GM21717 (cell line): ENCODE measurements around the gene JPH2.
"Not testable (repeated sequence)": the region's sequence is repeated elsewhere in the genome, so short reads cannot be mapped to it uniquely, and the experiment has no call there.

Experiments used
- ATAC-seq: cut with Tn5 transposase; IDR thresholded peaks from one replicate; pipeline ENCODE4 v1.9.1; 2021; ENCODE audit warnings: mild to moderate bottlenecking, moderate library complexity; ENCODE audit not compliant: unreplicated experiment

The JPH2 gene

DNA sequence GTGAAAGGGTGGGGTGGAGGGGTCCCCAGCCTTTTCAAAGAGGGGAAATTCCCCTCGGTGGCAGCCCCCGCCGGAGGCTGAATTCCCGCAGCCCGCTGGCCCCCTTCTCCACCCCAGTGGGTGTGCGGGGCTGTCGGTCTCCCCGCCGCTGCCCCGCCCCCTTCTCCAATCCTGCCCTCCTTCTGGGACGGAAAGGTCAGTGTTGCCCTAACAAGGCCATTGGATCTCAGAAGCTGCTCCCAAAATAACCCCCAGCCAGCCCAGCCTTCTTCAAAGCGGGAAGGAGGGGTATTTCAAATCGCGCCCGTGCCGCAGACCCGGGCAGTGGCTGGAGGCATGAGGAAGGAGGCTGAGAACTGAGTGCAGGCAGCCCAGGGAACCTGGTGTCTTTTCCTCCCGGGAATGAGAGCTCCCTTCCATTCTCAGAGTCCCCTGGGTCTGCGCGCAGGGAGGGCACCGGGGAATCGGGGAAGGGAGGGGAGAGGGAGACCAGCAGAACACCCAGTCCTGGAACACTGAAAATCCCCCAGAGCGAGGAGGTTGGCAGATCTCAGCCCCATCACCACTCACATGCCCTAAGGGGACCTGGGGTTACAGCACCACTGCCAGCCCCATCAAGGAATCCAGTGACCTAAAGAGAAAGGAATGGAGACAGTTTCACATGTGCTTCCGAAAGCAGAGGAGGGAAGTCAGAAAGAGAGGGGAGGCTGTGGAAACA, at the start of gene JPH2:
TSS of gene JPH2 (minus strand) at position 135 of the 718 bp plus-strand sequence. CDS start 483 bp downstream, outside the sequence.
- ATAC-seq, result no peak

- ATAC-seq, result no peak
Measured at GRCh38 chr20:44235702-44236101, 48.7 kb upstream of the JPH2 start.

DNA sequence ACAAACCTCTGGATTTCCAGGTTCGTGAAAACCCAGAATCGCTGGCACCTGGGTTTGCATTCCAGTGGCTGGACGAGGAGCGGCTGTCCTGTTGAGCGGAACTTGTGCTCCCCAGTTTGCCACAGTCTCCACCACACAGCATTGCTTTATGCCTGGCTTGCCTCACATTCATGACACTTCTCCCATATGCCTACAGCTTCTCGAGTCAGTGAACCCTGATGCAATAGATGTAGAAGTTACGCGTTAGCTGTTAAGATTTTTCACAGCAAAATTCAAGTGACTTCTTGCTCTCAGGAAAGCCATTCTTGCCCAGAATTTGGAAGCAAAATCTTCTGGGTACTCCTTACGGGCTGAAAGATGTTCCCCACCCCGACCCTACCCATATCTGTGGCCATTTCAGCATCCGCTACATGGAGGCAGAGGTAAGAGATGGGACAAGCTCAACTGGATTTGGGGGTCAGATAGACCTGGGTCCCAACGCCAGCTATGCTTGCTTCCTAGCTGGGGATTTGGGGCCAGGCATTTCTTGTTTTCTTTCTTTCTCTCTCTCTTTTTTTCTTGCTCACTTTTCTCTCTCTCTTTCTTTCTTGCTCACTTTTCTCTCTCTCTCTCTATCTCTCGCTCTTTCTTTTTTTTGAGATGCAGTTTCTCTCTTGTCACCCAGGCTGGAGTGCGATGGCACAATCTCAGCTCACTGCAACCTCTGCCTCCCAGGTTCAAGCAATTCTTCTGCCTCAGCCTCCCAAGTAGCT, 47.8 kb upstream of the JPH2 start:
- ATAC-seq, result no peak

- ATAC-seq, result no peak
Measured at GRCh38 chr20:44233436-44234016, 46.5 kb upstream of the JPH2 start.

GRCh38 chr20:44232469-44232856, 45.5 kb upstream of the JPH2 start:
- ATAC-seq, result not testable (repeated sequence)

DNA sequence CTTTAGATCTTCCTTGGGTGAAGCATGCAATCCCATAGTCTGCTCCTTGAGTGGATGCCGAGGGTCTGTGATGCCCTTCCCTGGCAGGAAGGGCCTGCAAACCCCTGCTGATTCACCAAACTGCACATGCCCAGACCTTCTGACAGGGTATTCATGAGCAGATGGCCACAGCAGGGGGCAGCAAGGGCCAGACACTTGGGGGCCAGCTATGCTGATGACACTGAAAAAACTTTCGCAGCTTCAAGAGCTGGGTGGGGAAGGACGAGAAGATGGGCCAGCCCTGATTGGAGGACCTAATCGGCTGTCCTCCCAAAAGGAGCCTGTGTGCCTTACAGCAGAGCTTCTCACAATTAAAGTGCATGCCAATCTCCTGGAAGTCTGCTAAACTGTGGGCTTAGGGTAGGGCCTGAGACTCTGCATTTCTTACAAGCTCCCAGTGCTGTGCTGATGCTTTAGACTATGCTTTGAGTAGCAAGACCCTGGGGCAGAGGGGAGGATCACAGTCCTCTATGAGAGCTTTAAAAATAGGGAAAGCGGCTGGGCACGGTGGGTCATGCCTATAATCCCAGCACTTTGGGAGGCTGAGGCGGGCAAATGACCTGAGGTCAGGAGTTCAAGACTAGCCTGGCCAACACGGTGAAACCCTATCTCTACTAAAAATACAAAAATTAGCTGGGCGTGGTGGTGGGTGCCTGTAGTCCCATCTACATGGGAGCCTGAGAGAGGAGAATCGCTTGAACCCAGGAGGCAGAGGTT, 44.9 kb upstream of the JPH2 start:
- no peak for ATAC-seq

- ATAC-seq, result no peak
Measured at GRCh38 chr20:44231193-44231592, 44.2 kb upstream of the JPH2 start.

DNA sequence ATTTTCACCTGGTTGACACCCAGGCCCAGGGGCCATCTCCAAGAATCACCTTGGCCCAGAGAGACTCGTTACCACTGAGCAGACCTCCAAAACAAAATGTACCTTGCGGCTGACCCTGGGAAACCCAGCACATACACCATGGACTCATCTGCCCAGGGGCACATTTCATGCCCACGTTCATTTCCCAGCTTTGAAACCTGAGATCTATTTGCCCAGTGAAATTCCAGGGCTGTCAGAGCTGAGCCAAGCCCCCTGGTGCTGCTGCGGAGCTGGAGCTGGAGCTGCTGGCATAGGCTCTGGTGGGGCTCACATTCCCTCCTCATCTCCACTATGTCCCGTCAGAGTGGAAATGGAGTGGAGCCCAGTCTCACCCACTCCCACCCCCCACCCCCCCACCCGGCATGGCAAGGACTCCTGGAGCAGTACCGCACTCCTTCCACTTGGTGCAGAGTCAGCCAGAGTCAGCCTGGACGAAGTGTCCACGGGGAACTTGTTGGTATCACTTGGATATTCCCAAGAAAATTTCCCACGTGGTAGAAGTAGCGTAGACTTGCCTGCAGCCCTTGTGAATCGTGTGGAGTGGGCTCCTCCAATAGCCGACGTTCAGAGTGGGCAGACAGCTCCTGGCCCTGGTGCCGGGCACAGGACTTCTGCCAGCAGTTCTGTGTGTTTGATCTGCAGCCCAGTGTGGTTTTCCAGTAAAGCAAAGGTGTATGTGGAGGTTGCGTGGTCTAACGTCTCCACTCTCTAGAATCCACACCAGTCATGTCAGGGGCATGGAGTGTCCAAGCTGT, 41.7 kb upstream of the JPH2 start:
- ATAC-seq, result no peak

DNA sequence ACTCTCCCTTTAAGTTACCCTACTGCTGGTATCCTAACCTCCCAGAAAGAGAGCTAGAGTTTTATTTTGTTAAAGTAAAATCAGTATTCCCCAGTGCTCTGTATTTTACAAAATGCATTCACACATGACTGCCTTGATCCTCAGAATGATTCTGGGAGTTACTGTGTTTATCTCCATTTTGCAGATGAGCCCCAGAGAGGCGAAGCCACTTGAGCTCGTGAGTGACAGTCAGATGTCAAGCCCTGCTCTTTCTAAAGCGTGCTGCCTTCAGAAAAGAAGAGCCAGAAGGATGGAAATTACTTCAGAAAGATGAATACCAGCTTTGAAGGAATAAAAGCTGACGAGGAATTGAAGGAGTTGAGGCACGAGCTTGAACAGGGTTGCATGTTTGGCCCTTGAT, 37.6 kb upstream of the JPH2 start:
- ATAC-seq, result no peak

- ATAC-seq, result no peak
Measured at GRCh38 chr20:44223721-44224120, 36.7 kb upstream of the JPH2 start.

GRCh38 chr20:44222633-44223368, 35.8 kb upstream of the JPH2 start:
- no peak for ATAC-seq

DNA sequence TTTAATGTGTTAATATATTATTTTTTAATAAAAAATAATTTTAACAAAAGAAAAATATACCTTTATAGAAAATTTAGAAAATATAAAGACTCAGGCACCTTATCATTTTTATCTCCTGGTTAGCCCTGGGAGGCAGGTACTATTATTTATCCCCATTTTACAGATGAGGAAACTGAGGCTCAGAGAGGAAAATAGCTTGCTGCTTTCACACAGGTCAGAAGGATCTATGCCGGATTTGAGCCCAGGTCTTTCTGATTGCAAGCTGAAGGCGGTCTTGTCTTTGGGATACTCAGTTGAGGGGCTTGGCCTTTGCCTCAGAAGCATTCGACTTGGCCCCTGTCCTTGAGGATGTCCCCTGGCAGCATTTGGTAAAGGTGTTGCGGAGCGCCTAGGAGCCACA, 35.0 kb upstream of the JPH2 start:
- ATAC-seq, result no peak

GRCh38 chr20:44221368-44221954, 34.5 kb upstream of the JPH2 start:
- no peak for ATAC-seq

DNA sequence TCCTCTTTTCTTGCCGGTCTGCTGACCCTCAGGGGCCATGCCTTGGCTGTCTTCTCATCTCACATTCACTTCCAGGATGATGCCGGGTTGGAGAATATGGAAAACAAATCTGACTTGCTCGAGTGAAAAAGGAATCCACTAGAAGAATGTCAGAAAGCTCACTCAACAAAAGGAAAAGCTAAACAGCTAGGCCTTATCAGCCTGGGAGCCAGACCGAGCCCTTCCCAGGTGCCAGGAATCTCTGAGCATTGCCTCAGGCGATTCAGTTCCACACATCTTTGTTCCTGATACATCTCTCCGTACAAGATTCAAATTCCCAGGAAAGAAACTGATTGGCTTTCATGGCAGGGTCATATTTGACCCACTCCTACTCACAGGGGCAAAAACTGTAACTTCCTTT, 32.8 kb upstream of the JPH2 start:
- ATAC-seq, result no peak

DNA sequence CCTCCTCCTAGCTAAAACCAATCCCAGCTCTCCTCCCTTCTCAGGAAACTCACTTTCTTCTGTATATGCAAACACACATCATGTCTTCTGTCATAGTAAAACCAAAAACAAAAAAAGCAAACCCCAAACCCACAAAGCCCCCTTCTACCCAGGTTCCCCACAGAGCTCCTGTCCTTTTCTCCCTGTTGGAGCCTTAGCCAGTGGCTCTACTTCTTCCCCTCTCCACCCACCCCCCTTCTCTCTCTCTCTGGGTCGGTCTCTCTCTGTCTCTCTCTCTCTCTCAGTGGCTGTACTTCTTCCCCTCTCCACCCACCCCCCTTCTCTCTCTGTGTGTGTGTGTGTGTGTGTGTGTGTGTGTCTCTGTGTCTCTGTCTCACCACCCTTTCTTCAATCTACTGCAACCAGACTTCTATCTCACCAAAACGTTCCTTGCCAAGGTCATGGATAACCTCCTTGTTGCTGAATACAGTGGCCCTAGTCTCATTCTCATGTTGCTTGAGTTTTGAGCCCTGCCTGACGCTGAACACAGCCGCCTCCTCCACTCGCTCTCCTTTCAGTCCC, 32.3 kb upstream of the JPH2 start:
- ATAC-seq, result no peak

GRCh38 chr20:44218446-44218845, 31.5 kb upstream of the JPH2 start:
- no peak for ATAC-seq

DNA sequence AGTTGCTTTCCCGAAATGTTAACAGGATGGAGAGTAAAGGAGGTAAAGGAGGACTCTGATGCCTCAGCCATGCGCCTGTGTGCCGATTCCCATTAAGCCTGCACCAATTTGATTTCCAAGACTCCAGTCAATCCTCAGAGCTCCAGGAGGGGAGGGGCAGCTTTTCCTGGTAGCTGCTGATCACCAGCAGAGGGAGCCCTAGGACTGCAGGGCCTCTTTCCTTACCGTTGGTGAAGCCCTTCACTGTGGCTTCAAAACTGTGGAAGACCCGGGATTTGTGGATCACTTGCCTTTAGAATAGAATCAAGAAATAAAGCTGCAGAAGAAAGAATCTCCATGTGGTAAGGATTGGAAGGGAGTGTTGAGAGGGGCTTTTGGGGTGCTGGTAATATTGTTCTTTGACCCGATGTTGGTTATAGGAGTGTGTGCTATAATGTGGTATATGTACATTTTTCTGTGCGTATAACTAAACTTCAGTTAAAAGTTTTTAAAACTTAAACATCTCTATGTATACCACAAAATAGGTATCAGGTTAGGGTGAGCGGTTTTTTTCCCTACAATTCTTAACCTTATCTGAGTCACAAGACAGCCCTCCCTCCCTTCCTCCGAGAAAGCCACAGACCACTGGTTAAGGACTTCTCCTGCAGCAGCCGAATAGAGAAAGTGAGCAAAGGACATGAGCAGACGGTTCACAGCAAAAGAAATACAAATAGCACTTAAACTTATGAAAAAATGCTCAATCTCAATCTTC, 30.5 kb upstream of the JPH2 start:
- no peak for ATAC-seq

- no peak for ATAC-seq
Measured at GRCh38 chr20:44215125-44215524, 28.1 kb upstream of the JPH2 start.
